ENCODE results near the gene COL6A3. TPM values are rescaled to one million over a fixed set of nuclear protein-coding genes. Genes with fewer than 3 reads are reported as not detected.

Gene COL6A3
- total and polyA plus RNA-seq, 9 of the 15 experiments (the other 6 are each of a cell fraction or from before 2014, with no cell fraction given): 0.07 to 4.1 (median 1.5) TPM

DNA sequence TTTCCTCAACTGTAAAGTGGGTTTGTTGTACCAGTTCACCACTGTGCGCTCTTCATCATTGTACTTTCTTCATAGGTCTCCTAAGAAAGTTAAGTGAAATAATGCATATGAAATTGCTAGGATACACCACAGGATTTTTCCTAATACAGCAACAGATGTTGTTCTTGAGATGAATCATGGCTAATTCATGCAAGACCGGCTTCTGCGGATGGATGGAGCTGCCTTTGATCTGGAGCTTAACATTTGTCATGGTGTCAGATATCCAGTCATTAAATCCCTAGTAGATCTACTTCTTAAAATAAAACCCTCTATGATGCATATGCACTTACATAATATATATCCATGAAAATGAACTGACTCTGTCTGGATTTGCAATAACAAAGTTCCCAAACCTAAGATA, 114.1 kb downstream of the COL6A3 start:
- no peak overlapping the region for H2AFZ ChIP-seq (ENCODE audit: low read depth, low read length)
- no peaks in the 10 kb centered on the region for H3K9me1 ChIP-seq (ENCODE audit: control insufficient read depth, insufficient read depth, low read length)
- H3K79me2 ChIP-seq (ENCODE audit: control insufficient read depth, insufficient read depth, low read length): no peaks in the 10 kb centered on the region
- DNase-seq (ENCODE audit: extremely low read depth in 1 of 4, low spot score in 3 of 4): no peak
- no peak overlapping the region for H3K4me3 ChIP-seq
- in situ Hi-C loops (cut with MboI): no loop called here
- 0 out of 5 replicates have a peak, but pooled peaks cover 0 to 9% of the 10 kb centered on the region in 2 experiments for H3K27me3 ChIP-seq (ENCODE audit: control insufficient read depth in 2 of 2, insufficient read depth in 2 of 2, low read length in 2 of 2)
- no peak overlapping the region for H3K9ac ChIP-seq (ENCODE audit: insufficient read depth in 1 of 2, low read depth in 2 of 2, low read length in 2 of 2)
- no peak for FAIRE-seq
- no peaks in the 10 kb centered on the region for H3K9me3 ChIP-seq (replicated peaks; ENCODE audit: control insufficient read depth, insufficient read depth, low read depth, low read length)
- H3K4me2 ChIP-seq (ENCODE audit: insufficient read depth, low read length): no peak overlapping the region
- H4K20me1 ChIP-seq (replicated peaks; ENCODE audit: control insufficient read depth, insufficient read depth, low read length): no peaks in the 10 kb centered on the region
- H3K4me1 ChIP-seq (replicated peaks in 1 of 2; ENCODE audit: control insufficient read depth in 2 of 2, insufficient read depth in 2 of 2, low read length in 2 of 2): no peaks in the 10 kb centered on the region
- no peak for ATAC-seq
- H3K36me3 ChIP-seq (ENCODE audit: control insufficient read depth, insufficient read depth, low read length): no peaks in the 10 kb centered on the region
- TF ChIP-seq DNMT1 (IDR thresholded peaks at IDR 0.05) (no peak), ARNT (IDR thresholded peaks at IDR 0.05) (no peak), HOXB6 (CRISPR knock-in tag; IDR thresholded peaks at IDR 0.05; ENCODE audit: borderline replicate concordance) (no peak), RAD21 (CRISPR knock-in tag; conservative IDR thresholded peaks at IDR 0.05 in 1 of 2, IDR thresholded peaks at IDR 0.05 in 1 of 2) (no peak), CEBPB (tag; IDR thresholded peaks at IDR 0.05) (no peak)
- TF ChIP-seq, protein P1, sequence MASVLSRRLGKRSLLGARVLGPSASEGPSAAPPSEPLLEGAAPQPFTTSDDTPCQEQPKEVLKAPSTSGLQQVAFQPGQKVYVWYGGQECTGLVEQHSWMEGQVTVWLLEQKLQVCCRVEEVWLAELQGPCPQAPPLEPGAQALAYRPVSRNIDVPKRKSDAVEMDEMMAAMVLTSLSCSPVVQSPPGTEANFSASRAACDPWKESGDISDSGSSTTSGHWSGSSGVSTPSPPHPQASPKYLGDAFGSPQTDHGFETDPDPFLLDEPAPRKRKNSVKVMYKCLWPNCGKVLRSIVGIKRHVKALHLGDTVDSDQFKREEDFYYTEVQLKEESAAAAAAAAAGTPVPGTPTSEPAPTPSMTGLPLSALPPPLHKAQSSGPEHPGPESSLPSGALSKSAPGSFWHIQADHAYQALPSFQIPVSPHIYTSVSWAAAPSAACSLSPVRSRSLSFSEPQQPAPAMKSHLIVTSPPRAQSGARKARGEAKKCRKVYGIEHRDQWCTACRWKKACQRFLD (CRISPR knock-in tag; IDR thresholded peaks at IDR 0.05): no peak
- intact Hi-C loops (cut with micrococcal nuclease): no loop called here
- 0% methylated on average over 3 of the region's 3 CpGs for WGBS (ENCODE audit: insufficient coverage, low coverage, missing lambda C conversion rate)
- H3K27ac ChIP-seq (ENCODE audit: extremely low read depth, low read depth, low read length): no peak overlapping the region
- CTCF ChIA-PET (ENCODE audit: low intra/inter-chr PET ratio): no interaction called here
- no TSS peak for BruUV-seq (replicated peaks)
- POLR2A ChIA-PET: no interaction called here

All from K562 (cell line).